Adipocyte (in vitro differentiated cells): ENCODE results near the gene GAS2L2.

Experiments used
- DNase-seq: peaks from one replicate; pipeline ENCODE4 v3.0.0-alpha.2; 2015; ENCODE audit warnings: low read depth
- H3K27me3 ChIP-seq: replicated peaks from 2 replicates; pipeline ENCODE4 v1.7.0; 2013; ENCODE audit warnings: mild to moderate bottlenecking, low read length, moderate library complexity; ENCODE audit not compliant: control insufficient read depth, insufficient read depth
- H3K36me3 ChIP-seq: 2 replicates; pipeline ENCODE4 v1.7.0; 2013; ENCODE audit warnings: low read length, mild to moderate bottlenecking, moderate library complexity; ENCODE audit not compliant: control insufficient read depth, insufficient read depth, severe bottlenecking
- H3K4me1 ChIP-seq: 2 replicates; pipeline ENCODE4 v1.7.0; 2013; ENCODE audit warnings: mild to moderate bottlenecking, low read length, moderate library complexity; ENCODE audit not compliant: control insufficient read depth, insufficient read depth
- H3K4me3 ChIP-seq: 2 replicates; pipeline ENCODE4 v1.7.0; 2013; ENCODE audit warnings: mild to moderate bottlenecking, low read length, moderate library complexity
- H3K9ac ChIP-seq: 2 replicates; pipeline ENCODE4 v1.7.0; 2013; ENCODE audit warnings: mild to moderate bottlenecking, low read length, moderate library complexity
- H3K9me3 ChIP-seq: 2 replicates; pipeline ENCODE4 v1.7.0; 2013; ENCODE audit warnings: mild to moderate bottlenecking, low read length, moderate library complexity; ENCODE audit not compliant: control insufficient read depth

The GAS2L2 gene

GRCh38 chr17:35732806-35733136, 20.3 kb downstream of the GAS2L2 start:
- no peak for DNase-seq
- H3K4me1 ChIP-seq: peaks cover 6% of the 10 kb centered on the region
- H3K4me3 ChIP-seq: peak overlapping the region; percentile 81
- no peaks in the 10 kb centered on the region for H3K36me3 ChIP-seq
- H3K9ac ChIP-seq: no peak overlapping the region
- peaks cover 13% of the 10 kb centered on the region for H3K27me3 ChIP-seq
- H3K9me3 ChIP-seq: no peaks in the 10 kb centered on the region

GRCh38 chr17:35731917-35732805, 20.9 kb downstream of the GAS2L2 start:
- H3K27me3 ChIP-seq: peaks cover 13% of the 10 kb centered on the region
- H3K9me3 ChIP-seq: no peaks in the 10 kb centered on the region
- peak overlapping the region; percentile 81 for H3K4me3 ChIP-seq
- no peaks in the 10 kb centered on the region for H3K36me3 ChIP-seq
- peaks cover 11% of the 10 kb centered on the region for H3K4me1 ChIP-seq
- H3K9ac ChIP-seq: peak overlapping the region; percentile 78
- peak; percentile 46 for DNase-seq

DNA sequence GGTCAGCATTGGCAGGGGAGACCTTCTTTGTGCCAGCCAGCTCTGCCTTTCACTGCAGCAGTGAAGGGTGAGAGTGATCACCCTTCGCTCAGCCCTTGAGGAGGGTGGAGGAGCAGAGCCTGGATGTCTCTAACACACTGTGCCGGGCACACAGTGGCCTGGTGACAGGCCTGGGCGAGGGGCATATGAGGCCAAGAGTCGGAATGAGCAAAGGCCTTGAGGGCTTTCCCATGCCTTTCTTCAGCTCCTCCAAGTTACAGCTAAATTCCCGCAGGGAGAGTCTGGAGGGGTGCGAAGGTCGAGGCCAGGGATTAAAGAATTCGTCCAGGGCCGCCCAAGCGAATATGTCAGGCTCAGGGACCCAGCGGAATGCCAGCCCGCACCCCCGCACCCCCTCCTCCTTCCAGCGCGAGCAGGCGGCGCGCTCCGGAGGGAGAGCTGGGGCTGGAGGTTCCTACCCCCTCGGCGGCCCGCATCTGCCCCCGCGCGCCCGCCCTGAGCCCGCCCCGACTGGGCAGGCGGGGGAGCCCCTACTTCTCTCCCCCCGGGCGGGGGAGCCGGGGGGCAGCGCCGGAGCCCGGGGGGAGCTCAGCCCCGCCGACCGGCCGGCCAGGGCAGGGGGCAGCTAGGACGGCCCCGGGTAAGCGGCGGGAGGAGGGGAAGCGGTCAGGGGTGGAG, 21.7 kb downstream of the GAS2L2 start, which contains the start of gene RASL10B:
RASL10B (plus strand) TSS at position 401 of the 678 bp plus-strand sequence. CDS start 3,546 bp downstream, outside the sequence.
- no peaks in the 10 kb centered on the region for H3K9me3 ChIP-seq
- peaks cover 18% of the 10 kb centered on the region for H3K4me1 ChIP-seq

GRCh38 chr17:35730400-35731005, 22.5 kb downstream of the GAS2L2 start:
- Histone ChIP-seq H3K4me1 (peaks cover 26% of the 10 kb centered on the region), H3K36me3 (no peaks in the 10 kb centered on the region), H3K9ac (no peak overlapping the region), H3K27me3 (peaks cover 13% of the 10 kb centered on the region), H3K4me3 (no peak overlapping the region), H3K9me3 (no peaks in the 10 kb centered on the region)
- no peak for DNase-seq

More for the DNA sequence above, 21.7 kb downstream of the GAS2L2 start, which contains the start of gene RASL10B:
- peak; percentile 82 for DNase-seq
- peak within 1 kb of the TSS; percentile 81 for H3K4me3 ChIP-seq
- H3K9ac ChIP-seq: peak within 1 kb of the TSS; percentile 78
- no peaks in the 10 kb centered on the region for H3K36me3 ChIP-seq
- H3K27me3 ChIP-seq: peaks cover 13% of the 10 kb centered on the region

DNA sequence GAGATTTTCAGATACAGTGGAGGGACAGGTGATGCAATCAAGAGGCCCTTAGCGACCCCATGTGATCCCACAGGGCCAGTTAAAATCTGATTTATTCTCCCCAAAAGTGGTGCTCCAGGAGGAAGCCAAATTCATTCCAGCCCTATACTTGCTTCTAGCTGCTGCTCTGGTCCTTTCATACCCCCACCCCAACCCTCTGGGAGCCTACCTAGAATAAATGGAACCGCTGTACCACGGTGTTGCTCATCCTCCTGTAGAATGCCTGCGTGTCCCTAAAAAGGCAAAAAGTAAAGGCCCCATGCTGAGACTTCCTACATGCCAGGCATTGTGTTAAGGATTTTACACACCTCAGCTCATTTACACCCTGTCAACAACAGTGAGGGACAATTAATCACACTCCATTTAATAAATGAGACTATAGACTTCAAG, 23.6 kb downstream of the GAS2L2 start:
- Histone ChIP-seq H3K9me3 (no peaks in the 10 kb centered on the region), H3K4me3 (no peak overlapping the region), H3K27me3 (peaks cover 13% of the 10 kb centered on the region), H3K36me3 (peaks cover 7% of the 10 kb centered on the region), H3K9ac (no peak overlapping the region), H3K4me1 (peaks cover 33% of the 10 kb centered on the region)
- no peak for DNase-seq

GRCh38 chr17:35728551-35728950, 24.5 kb downstream of the GAS2L2 start:
- DNase-seq: no peak
- Histone ChIP-seq H3K9ac (no peak overlapping the region), H3K27me3 (peaks cover 8% of the 10 kb centered on the region), H3K9me3 (no peaks in the 10 kb centered on the region), H3K4me1 (peaks cover 33% of the 10 kb centered on the region), H3K36me3 (peaks cover 16% of the 10 kb centered on the region), H3K4me3 (no peak overlapping the region)

DNA sequence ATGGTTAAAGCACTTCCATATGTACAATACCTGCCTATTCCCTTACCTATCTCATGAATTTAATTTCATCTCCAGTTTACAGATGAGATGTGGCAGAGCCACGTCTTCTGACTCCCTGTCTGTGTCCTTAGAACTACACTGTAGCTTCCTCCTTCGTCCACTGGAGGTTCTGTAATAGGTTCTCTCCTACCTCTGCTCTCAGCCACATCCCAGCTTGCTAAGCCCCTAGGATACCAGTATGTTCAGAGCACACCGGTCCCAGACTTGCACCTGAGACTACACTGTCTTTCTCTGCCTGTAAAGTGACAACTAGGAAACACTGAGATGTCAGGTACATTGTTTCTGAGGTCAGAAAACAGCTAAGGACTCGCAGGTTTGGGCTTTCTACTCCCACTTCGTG, 25.4 kb downstream of the GAS2L2 start:
- Histone ChIP-seq H3K36me3 (peaks cover 23% of the 10 kb centered on the region), H3K4me1 (peaks cover 33% of the 10 kb centered on the region), H3K4me3 (no peak overlapping the region), H3K27me3 (peaks cover under 1% of the 10 kb centered on the region), H3K9me3 (no peaks in the 10 kb centered on the region), H3K9ac (no peak overlapping the region)
- no peak for DNase-seq

DNA sequence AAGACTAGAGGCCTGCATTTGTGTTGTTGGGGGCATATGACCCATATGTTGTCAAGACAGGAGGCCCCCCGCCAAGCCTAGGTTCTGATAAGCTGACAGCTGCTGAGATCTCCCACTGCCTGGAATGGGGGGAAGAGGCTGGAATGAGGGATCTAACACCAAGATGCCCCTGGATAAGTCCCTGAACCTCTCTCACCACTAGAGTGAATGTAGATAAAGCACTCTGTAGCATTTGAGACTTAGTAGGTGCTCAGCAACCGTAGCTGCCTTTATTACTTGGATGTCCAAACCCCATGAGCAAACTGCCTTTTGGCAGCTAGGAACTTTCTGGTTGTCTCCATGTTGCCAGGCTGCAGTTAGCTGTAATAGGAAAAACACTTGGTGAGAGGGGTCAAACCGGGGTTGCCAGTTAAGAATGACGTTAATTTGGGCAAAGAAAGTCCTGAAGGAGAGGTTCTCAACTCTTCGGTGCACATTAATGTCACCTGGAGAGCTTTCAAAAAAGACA, 26.0 kb downstream of the GAS2L2 start:
- Histone ChIP-seq H3K36me3 (peaks cover 23% of the 10 kb centered on the region), H3K9ac (peak overlapping the region; percentile 71), H3K9me3 (no peaks in the 10 kb centered on the region), H3K4me3 (peak overlapping the region; percentile 59), H3K4me1 (peaks cover 33% of the 10 kb centered on the region), H3K27me3 (no peaks in the 10 kb centered on the region)
- peak; percentile 50 for DNase-seq

DNA sequence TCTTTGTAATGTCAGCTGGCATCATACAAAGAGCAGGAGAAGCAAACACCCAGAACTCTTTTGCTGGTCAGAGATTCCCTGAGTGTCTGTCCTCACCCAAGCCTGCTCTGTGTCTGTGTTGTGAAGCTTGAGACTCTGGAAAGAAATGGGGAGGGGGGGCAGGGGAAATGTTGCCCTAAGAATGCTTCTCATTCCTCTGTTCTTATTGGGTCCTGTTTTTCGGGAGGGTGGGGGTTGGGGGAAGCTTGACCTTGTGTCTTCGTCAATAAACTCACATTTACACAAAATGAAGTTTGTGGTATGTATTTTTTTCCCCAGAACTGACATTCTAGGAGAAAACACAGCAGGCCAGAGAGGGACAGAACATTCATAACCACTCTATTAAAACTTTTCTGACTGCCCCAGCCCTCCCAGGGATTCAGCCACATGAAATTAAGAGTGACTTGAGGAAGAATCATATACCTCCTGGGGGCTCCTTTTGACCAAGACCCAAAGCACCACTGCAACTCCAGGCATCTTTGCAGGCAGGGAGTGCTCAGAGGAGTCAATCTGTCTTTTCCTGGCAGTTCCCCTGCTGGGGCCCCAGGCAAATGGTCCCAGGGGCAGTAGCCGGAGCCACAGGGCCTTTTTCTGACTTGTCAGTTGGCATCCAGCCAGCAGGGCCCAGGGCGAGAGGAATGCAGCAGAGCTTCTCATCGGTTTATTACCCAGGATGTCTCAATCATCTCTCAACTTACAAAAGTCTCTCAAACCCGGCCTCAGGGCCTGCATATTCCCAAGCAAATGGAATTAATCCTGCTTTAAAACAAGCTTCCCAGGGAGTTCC, 26.7 kb downstream of the GAS2L2 start:
- Histone ChIP-seq H3K9ac (peak overlapping the region; percentile 71), H3K36me3 (peaks cover 23% of the 10 kb centered on the region), H3K4me1 (peaks cover 32% of the 10 kb centered on the region), H3K4me3 (peak overlapping the region; percentile 59), H3K9me3 (no peaks in the 10 kb centered on the region), H3K27me3 (no peaks in the 10 kb centered on the region)
- DNase-seq: peak; percentile 98

DNA sequence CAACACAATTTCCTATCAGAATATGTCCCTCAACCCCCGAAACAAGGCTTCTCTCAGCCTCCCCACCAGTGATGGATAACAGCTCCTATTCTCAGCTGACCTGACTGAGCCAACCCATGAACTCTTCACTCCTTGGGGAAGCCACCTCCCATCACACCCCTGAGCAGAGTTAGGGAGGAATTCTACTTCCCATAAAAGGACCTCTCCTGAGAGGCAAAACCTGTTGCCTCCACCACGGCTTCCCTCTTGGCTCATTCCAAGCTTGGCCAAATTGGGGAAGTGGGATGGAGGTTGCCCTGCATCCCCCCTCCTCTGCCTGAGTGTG, 27.3 kb downstream of the GAS2L2 start:
- H3K9me3 ChIP-seq: no peaks in the 10 kb centered on the region
- DNase-seq: no peak
- H3K27me3 ChIP-seq: no peaks in the 10 kb centered on the region
- peak overlapping the region; percentile 29 for H3K4me3 ChIP-seq
- H3K36me3 ChIP-seq: peaks cover 23% of the 10 kb centered on the region
- H3K4me1 ChIP-seq: peaks cover 27% of the 10 kb centered on the region
- H3K9ac ChIP-seq: peak overlapping the region; percentile 53
